ENCODE measurements around the gene GPC4.
A peak's percentile ranks its signal among the peaks of the same experiment; 100 is the strongest.

The GPC4 gene

GRCh38 chrX:133302775-133303445 lies 112.4 kb downstream of the GPC4 start:
- TF ChIP-seq, protein P1, sequence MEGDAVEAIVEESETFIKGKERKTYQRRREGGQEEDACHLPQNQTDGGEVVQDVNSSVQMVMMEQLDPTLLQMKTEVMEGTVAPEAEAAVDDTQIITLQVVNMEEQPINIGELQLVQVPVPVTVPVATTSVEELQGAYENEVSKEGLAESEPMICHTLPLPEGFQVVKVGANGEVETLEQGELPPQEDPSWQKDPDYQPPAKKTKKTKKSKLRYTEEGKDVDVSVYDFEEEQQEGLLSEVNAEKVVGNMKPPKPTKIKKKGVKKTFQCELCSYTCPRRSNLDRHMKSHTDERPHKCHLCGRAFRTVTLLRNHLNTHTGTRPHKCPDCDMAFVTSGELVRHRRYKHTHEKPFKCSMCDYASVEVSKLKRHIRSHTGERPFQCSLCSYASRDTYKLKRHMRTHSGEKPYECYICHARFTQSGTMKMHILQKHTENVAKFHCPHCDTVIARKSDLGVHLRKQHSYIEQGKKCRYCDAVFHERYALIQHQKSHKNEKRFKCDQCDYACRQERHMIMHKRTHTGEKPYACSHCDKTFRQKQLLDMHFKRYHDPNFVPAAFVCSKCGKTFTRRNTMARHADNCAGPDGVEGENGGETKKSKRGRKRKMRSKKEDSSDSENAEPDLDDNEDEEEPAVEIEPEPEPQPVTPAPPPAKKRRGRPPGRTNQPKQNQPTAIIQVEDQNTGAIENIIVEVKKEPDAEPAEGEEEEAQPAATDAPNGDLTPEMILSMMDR (IDR thresholded peaks at IDR 0.05; ENCODE audit: low read depth, low read length, missing control alignments) = no peak
- H3K27ac ChIP-seq = no peak overlapping the region
- DNase-seq = peak; percentile 12
- H3K36me3 ChIP-seq (replicated peaks) = no peaks in the 10 kb centered on the region
- no peaks in the 10 kb centered on the region for H3K27me3 ChIP-seq (replicated peaks)
- H3K4me3 ChIP-seq (ENCODE audit: low read depth, low read length) = no peak overlapping the region
- in situ Hi-C loops (cut with HindIII; ENCODE audit: low pct_ligation_motif_present, low sequenced_read_pairs) = no loop called here

DNA sequence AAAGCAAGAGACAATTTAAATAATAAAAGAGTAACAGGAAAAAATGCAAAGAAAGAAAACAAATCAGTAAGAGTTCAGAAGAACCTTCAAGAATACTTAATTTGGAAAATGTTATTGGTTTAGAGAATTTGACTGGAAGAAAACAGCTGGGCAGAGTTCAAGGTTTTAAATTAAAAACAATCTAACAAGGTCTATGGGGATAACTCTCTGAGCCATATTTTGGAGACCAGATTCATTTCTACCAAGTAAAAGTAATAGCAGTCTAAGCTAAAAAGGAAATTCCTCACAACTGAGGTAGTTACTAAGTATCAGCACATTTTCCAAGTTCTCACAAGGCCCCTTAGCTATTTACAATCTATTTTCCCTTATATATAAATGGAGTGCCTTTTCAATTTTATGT lies 114.7 kb downstream of the GPC4 start:
- H3K36me3 ChIP-seq (replicated peaks) = no peaks in the 10 kb centered on the region
- no peak overlapping the region for H3K4me3 ChIP-seq (ENCODE audit: low read depth, low read length)
- in situ Hi-C loops (cut with HindIII; ENCODE audit: low pct_ligation_motif_present, low sequenced_read_pairs) = no loop called here
- no peak for DNase-seq
- TF ChIP-seq, protein P1 (IDR thresholded peaks at IDR 0.05; ENCODE audit: low read depth, low read length, missing control alignments) = no peak
- no peaks in the 10 kb centered on the region for H3K27me3 ChIP-seq (replicated peaks)
- no peak overlapping the region for H3K27ac ChIP-seq

DNA sequence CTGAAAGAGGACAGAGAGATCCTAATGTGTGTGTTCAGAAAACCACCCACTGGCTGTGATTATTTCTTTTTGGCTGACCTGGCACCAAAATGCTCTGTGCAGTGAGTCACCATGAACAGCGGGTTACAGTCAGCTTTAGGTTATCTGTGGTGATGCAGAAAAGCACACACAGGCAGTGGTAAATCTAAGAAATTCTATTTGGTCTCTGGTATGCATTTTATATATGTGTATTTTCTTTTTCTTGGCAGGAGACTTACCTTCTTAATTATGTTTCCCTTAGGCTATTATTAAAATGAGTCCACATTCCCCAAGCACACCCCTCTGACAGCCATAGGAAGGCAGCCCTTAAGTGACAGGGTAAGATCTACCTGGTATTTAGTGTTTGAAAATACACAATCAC lies 118.0 kb downstream of the GPC4 start:
- TF ChIP-seq, protein P1 (IDR thresholded peaks at IDR 0.05; ENCODE audit: low read depth, low read length, missing control alignments) = no peak
- peak; percentile 59 for DNase-seq
- Histone ChIP-seq H3K4me3 (ENCODE audit: low read depth, low read length) (no peak overlapping the region), H3K27ac (no peak overlapping the region), H3K36me3 (replicated peaks) (no peaks in the 10 kb centered on the region), H3K27me3 (replicated peaks) (no peaks in the 10 kb centered on the region)
- in situ Hi-C loops (cut with HindIII; ENCODE audit: low pct_ligation_motif_present, low sequenced_read_pairs) = no loop called here

GRCh38 chrX:133294126-133294525 lies 121.2 kb downstream of the GPC4 start:
- in situ Hi-C loops (cut with HindIII; ENCODE audit: low pct_ligation_motif_present, low sequenced_read_pairs) = no loop called here
- DNase-seq = no peak
- TF ChIP-seq, protein P1 (IDR thresholded peaks at IDR 0.05; ENCODE audit: low read depth, low read length, missing control alignments) = no peak

GRCh38 chrX:133290076-133290475 lies 125.2 kb downstream of the GPC4 start:
- no peaks in the 10 kb centered on the region for H3K27me3 ChIP-seq (replicated peaks)
- no peak overlapping the region for H3K4me3 ChIP-seq (ENCODE audit: low read depth, low read length)
- DNase-seq = peak; percentile 27
- no peaks in the 10 kb centered on the region for H3K36me3 ChIP-seq (replicated peaks)
- H3K27ac ChIP-seq = no peak overlapping the region
- TF ChIP-seq, protein P1 (IDR thresholded peaks at IDR 0.05; ENCODE audit: low read depth, low read length, missing control alignments) = no peak
- in situ Hi-C loops (cut with HindIII; ENCODE audit: low pct_ligation_motif_present, low sequenced_read_pairs) = no loop called here

More at GRCh38 chrX:133294126-133294525, 121.2 kb downstream of the GPC4 start:
- Histone ChIP-seq H3K27me3 (replicated peaks) (no peaks in the 10 kb centered on the region), H3K27ac (no peak overlapping the region), H3K36me3 (replicated peaks) (no peaks in the 10 kb centered on the region), H3K4me3 (ENCODE audit: low read depth, low read length) (no peak overlapping the region)

GRCh38 chrX:133287860-133288259 lies 127.4 kb downstream of the GPC4 start:
- no peak for DNase-seq
- H3K27ac ChIP-seq = no peak overlapping the region
- in situ Hi-C loops (cut with HindIII; ENCODE audit: low pct_ligation_motif_present, low sequenced_read_pairs) = no loop called here
- no peaks in the 10 kb centered on the region for H3K27me3 ChIP-seq (replicated peaks)
- H3K36me3 ChIP-seq (replicated peaks) = no peaks in the 10 kb centered on the region
- H3K4me3 ChIP-seq (ENCODE audit: low read depth, low read length) = no peak overlapping the region
- TF ChIP-seq, protein P1 (IDR thresholded peaks at IDR 0.05; ENCODE audit: low read depth, low read length, missing control alignments) = no peak

Data from brain microvascular endothelial cell (primary cell).